PFSK-1 (cell line): ENCODE results near the gene RPRD1B.

Experiments
- FOXP2 ChIP-seq: optimal IDR thresholded peaks from 2 replicates; pipeline ENCODE3; 2011; ENCODE audit warnings: borderline replicate concordance, control low read depth, inconsistent platforms; ENCODE audit not compliant: insufficient read depth; ENCODE audit errors: extremely low read length, extremely low read depth
- POLR2AphosphoS5 ChIP-seq: IDR thresholded peaks from 2 replicates; pipeline ENCODE4 v1.6.1; 2012; ENCODE audit warnings: low read depth, mild to moderate bottlenecking, control low read depth, low read length, moderate library complexity
- SIN3A ChIP-seq: IDR thresholded peaks from 2 replicates; pipeline ENCODE4 v1.6.1; 2012; ENCODE audit warnings: mild to moderate bottlenecking, low read length, moderate library complexity, borderline replicate concordance; ENCODE audit not compliant: insufficient read depth
- TF ChIP-seq, protein P1 (sequence below), 2 experiments: IDR thresholded peaks; 2 replicates each; pipeline versions ENCODE4 v1.6.1 to v1.8.0; 2011 to 2012; ENCODE audit warnings: low read depth in 2 of 2, low read length in 2 of 2, control low read depth in 1 of 2, inconsistent platforms in 1 of 2, mild to moderate bottlenecking in 1 of 2, moderate library complexity in 1 of 2; ENCODE audit not compliant: insufficient read depth in 1 of 2

DNA sequence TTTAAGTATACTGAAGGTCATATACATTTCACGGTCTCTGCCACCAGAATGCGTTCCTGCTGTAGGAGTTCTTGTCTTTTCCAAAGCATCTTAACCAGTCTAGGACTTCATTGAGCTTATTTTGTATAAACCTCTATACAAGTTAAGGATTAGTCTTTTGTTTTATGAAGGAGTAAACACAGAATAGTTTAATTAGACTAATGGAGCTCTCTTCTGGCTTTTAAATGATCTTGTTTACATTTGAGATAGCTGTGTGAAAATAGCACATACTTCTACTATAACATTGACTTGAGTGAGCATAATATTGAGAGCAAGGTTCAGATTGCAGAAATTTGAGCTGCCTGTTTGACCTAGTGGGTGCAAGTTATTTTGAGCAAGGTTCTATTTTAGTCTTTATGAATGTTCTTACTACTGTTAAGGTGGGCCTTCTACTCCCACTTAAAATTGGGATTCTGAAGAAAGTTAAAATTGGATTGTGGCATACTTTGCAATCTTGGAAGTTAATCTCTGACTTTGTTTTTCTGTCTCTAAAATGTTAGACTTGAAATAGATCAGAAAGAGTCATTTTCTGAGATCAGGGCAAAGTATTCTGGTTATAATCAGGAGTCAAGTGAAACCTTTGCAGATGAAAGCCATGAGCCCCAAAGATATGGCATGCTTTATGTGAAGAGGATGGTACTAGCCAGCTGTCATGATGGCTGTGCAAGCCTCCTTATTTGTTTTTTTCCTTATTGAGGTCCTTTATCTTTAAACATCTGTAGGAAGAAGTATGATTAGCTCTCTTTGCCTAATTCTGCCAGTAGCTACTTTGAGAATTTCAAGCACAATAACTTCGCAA lies 41.8 kb downstream of the RPRD1B start:
- no peak for TF ChIP-seq POLR2AphosphoS5
- no peak for TF ChIP-seq SIN3A
- TF ChIP-seq, protein P1, sequence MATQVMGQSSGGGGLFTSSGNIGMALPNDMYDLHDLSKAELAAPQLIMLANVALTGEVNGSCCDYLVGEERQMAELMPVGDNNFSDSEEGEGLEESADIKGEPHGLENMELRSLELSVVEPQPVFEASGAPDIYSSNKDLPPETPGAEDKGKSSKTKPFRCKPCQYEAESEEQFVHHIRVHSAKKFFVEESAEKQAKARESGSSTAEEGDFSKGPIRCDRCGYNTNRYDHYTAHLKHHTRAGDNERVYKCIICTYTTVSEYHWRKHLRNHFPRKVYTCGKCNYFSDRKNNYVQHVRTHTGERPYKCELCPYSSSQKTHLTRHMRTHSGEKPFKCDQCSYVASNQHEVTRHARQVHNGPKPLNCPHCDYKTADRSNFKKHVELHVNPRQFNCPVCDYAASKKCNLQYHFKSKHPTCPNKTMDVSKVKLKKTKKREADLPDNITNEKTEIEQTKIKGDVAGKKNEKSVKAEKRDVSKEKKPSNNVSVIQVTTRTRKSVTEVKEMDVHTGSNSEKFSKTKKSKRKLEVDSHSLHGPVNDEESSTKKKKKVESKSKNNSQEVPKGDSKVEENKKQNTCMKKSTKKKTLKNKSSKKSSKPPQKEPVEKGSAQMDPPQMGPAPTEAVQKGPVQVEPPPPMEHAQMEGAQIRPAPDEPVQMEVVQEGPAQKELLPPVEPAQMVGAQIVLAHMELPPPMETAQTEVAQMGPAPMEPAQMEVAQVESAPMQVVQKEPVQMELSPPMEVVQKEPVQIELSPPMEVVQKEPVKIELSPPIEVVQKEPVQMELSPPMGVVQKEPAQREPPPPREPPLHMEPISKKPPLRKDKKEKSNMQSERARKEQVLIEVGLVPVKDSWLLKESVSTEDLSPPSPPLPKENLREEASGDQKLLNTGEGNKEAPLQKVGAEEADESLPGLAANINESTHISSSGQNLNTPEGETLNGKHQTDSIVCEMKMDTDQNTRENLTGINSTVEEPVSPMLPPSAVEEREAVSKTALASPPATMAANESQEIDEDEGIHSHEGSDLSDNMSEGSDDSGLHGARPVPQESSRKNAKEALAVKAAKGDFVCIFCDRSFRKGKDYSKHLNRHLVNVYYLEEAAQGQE (IDR thresholded peaks at IDR 0.05; ENCODE audit: insufficient read depth in 1 of 2, low read depth in 2 of 2, low read length in 2 of 2): no peak
- no peak for TF ChIP-seq FOXP2
